OCI-LY3 (cell line): ENCODE measurements around the gene CTAG2.

Experiments
- CTCF ChIP-seq: fragments of 200-600, 300-600 bp; sonication (generic); IDR thresholded peaks from 2 replicates; pipeline ENCODE4 v1.5.1; 2014; ENCODE audit warnings: antibody characterized with exemption, low read length, low read depth
- EZH2phosphoT487 ChIP-seq: fragments of 200-600 bp; shearing (Covaris generic); IDR thresholded peaks from 2 replicates; pipeline ENCODE4 v1.6.1; 2018; ENCODE audit warnings: antibody characterized with exemption, mixed run types, low read depth

GRCh38 chrX:154661899-154662298 is 8.5 kb upstream of the CTAG2 start:
- no peak for TF ChIP-seq CTCF
- TF ChIP-seq EZH2phosphoT487: no peak
